Left renal cortex interstitium (tissue), 4 donors: Measurements from ENCODE around the gene EYA3. TPM values are rescaled to one million over a fixed set of nuclear protein-coding genes. Genes with fewer than 3 reads are reported as not detected.

ENCODE experiments used
- DNase-seq, 4 donors: peaks; one replicate each; pipeline ENCODE4 v3.0.0-alpha.2; 2013; ENCODE audit warnings: low read depth in 4 of 4, low spot score in 2 of 4, missing footprints in 1 of 4
- polyA plus RNA-seq, 4 donors: library from polyadenylated mRNA; unstranded; fragments of 120-200 nt; gene quantifications; one replicate each; pipeline ENCODE4 v1.2.1, GENCODE V29; 2013; ENCODE audit not compliant: insufficient read length in 4 of 4

EYA3 gene, protein sequence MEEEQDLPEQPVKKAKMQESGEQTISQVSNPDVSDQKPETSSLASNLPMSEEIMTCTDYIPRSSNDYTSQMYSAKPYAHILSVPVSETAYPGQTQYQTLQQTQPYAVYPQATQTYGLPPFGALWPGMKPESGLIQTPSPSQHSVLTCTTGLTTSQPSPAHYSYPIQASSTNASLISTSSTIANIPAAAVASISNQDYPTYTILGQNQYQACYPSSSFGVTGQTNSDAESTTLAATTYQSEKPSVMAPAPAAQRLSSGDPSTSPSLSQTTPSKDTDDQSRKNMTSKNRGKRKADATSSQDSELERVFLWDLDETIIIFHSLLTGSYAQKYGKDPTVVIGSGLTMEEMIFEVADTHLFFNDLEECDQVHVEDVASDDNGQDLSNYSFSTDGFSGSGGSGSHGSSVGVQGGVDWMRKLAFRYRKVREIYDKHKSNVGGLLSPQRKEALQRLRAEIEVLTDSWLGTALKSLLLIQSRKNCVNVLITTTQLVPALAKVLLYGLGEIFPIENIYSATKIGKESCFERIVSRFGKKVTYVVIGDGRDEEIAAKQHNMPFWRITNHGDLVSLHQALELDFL
- 10 to 100 TPM; 47.4 to 59.6 (median 55.5) TPM for polyA plus RNA-seq

DNA sequence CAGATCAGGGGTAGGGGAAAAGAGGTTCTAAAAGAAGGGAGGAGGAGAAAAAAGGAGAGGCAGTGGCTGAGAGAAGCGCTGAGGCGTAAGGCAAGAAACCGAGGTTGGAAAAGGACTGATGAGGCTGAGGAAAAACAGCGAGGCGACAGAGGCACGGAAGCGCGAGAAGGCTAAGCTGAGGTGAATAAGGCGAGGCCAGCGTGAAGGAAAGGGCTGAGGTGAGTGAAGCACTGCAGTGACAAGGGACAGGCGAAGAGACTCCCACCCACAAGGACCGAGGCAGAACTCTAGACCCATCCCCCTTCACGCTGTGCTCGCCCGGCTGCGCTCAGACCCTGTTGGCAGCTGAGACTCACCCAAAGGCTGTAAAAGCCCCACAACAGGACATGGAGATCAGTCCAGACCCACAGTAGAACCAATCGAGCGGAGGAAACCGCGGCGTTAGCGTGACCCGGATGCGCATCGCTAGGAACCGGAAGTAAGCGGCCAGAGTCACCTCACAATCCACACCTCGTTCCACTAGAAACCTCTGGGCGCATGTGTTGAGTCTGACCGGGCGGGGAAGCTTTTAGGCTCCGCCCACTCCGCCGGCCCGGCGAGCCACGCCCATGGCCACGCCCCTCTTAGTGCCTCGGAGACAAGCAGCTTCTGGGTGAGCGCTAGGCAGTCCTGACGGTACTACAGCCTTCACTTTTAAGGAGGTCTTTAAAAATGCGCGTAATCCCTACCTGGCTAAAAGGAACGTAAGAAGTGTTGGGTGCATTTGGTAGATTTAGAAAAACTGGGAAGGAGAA, at the start of gene EYA3:
Gene EYA3, minus strand, starts transcription at position 443 of the 794 bp plus-strand sequence. CDS start 30,584 bp downstream, outside the sequence.
- DNase-seq = peak; percentile 92 to 96 (median 96)

DNA sequence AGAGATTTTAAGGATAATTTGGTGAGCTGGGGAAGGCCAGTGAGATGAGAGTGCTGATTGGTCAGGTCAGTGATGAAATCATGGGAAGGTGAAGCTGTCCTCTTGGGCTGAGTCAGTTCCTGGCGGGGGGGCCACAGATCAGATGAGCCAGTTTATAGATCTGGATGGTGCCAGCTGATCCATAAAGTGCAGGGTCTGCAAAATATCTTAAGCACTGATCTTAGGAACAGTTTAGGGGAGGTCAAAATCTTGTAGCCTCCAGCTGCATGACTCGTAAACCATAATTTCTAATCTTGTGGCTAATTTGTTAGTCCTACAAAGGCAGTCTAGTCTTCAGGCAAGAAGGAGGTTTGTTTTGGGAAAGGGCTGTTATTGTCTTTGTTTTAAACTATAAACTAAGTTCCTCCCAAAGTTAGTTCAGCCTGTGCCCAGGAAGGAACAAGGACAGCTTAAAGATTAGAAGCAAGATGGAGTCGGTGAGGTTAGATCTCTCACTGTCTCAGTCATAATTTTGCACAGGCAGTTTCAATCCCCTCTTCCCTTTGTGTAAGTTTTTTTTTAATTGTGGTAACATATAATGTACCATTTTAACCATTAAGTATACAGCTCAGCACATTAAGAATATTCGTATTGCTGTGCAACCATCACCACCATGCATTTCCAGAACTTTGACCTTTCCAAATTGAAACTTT, 48.7 kb upstream of the EYA3 start:
- DNase-seq = no peak

DNA sequence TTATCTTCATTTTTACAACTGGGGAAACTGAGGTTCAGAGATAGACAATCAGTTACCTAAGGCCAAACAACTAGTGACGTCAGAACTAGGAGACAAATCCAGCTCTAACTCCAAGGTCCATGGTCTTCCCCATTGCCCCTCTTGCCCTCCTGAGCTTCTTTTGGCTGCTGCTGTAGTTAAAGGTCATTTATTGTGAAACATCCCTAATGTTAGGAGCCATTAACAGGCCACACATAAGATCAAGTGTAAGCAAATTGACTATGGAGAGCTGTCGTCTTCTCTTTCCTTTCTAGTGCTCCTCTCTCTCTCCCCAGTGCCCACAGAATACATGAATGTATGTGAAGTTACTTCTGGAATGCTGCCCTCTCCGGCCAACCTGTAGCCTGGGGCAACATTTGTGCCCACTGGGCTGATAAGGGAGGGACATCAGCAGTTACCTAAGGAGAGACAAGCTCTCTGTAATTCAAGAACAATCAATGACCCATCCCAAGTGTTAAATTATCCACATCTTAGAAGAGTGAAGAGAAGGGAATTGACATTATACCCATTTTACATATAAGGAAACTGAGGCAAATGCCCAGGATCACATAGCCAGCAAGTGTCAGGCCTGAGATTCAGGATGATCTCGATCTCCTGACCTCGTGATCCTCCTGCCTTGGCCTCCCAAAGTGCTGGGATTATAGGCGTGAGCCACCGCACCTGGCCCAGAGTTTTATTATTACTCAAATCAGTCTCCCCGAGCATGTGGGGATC, 47.9 kb upstream of the EYA3 start:
- DNase-seq = no peak

DNA sequence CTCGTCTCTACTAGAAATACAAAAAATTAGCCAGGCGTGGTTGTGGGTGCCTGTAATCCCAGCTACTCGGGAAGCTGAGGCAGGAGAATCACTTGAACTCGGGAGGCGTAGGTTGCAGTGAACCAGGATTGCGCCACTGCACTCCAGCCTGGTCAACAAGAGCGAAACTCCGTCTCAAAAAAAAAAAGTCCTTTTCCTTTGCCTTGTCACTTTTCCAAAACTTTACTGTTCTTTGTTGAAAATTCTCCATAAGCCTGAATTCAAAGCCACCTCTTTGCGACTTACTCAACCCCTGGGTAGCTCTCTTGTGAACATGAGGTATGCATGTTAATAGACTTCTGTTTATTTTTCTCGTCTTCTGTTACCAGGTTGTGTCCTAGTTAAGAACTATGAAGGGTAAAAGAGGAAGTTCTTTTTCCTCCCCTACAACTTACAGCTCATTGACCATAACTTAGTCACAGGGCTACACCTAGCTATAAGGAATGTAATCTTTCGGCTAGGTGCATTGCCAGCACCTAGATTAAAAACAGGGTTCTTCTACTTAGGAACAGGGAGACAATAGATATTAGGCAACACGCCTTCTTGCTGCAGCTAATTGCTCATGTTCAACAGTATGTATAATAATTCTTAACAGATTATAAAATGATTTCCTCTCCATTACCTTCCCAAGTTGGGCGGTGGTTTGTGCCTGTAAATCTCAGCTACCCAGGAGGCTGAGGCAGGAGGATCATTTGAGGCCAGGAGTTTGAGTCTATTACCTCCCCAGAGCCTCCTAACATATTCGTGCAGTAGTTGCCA, 47.2 kb upstream of the EYA3 start:
- DNase-seq = peak in 2 of 4 donors; percentile 6 to 25

DNA sequence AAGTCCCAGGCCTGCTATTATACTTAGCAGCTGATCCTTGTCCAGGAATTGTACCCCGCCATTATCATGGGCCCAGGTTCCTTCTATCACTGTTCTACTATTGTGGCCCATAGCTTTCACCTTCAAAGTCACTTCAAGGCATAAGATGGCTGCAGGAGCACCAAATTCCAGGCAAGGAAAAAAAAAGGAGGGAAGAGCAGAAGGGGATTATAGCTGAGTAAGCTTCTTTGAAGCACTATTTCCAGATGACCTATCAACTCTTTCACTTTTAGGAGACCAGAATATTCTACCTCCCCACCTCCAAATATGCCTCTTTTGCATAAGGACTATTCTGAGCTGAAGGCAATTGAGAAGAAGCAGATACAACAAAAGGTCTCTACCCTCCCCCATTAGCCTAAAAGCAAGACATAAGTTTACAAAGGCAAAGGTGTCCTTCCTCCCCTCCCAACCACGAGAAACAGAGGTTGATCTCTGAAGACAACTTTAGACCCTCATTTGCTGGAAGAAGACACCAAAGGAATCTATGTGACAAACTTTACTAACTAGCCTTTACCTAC, 46.3 kb upstream of the EYA3 start:
- DNase-seq = no peak

DNA sequence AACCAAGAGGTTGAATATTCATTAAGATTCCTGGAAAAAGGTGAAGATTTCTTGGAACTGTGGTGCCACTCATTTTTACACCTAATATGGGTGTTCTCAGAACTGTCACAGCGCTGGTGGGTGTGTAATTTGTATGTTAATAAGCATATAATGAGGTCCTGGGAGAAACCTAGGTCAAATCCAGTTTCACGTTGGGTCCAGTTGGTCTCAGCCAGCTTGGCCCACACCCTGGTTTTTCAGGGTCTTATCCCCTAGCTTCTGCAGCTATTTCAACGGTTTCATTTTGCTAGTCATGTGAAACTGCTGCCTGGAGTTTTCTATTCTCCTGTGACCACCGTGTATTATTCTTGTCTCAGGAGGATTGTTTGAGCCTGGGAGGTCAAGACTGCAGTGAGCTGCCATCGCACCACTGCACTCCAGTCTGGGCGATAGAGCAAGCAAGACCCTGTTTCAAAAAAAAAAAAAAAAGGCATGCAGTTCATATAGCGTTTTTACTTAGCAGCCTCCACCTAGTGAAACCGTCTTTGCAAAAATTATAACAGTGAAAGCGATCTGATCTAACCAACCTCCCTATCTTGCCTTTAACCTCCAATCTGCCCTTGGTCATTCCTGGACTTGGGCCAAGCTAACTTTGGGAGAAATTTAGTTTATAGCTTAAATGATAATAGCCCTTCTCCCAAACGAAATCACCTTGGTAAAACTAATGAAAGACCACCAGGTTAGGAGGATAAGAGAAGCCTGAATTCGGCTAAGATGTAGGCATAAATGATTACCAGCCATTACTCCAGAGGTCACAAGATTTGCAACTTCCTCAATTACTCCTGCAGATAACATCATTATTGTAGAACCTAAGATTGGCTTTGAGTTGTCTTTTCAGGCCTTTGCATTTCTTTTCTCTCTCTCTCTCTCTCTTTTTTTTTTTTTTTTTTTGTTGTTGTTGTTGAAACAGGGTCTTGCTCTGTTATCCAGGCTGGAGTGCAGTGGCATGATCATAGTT, 44.1 kb upstream of the EYA3 start:
- DNase-seq = peak in 2 of 4 donors; percentile 9 to 20

DNA sequence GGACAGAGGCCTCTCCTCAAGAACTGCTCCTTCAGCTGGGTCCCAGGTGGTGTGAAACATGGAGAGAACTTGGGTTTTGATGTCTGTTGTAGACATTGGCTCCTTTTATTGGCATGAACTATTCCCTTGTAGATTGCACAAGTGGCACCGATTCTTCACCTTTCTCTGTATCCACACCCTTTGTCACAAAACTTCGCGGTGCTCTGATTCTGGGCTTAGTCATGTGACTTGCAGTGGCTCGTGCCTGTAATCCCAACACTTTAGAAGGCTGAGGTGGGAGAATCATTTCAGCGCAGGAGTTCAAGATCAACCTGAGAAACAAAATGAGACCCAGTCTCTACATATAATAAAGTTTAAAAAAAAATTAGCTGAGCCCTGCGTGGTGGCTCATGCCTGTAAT, 42.5 kb upstream of the EYA3 start:
- DNase-seq = no peak

DNA sequence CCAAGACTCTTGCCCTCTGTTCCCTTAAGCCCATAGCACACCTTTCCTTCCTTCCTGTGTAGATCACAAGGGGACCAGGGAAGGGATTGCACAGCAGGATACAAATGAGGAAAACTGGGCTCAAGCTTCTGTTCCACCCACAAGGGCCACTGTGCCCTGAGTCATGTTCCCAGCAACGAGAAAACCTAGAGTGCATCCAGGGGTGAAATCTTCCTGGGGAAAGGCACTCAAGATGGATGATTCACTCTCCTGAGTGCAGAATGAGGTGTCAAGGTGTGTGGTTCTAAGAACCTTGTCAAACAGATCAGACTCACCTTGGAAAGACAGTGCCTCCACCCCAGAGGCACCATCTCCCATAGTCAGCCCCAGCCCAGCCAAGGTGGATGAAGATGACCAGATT, 40.7 kb upstream of the EYA3 start:
- no peak for DNase-seq

DNA sequence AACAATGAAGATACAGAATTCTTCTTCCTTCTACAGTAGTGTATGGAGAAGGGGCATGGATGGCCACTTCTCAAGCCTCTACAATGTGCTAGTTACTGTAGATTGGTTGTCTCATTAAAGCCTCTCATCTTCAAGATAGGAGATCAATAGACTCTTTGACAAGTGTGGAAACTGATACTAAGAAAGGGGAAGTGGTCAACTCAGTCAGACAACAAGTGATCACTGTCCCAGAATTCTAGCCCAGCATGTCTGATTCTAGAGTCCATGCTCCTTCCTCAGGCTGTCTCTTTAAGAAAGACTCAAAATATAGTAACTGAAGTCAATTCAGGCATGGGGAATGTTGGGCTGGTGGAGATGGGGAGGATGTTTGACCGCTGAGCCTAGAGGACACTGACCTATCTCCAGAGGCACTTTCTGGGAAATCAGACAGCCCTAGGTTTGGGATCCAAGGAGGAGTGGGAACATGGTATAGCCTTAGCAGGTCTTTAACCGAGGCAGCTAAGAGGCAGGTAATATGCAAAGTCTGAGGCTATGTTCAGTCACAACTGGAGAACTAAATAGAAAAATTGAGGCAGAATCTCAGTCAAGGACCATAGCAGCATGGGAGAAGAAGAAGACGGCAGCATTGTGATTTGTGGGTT, 39.3 kb upstream of the EYA3 start:
- DNase-seq = no peak

DNA sequence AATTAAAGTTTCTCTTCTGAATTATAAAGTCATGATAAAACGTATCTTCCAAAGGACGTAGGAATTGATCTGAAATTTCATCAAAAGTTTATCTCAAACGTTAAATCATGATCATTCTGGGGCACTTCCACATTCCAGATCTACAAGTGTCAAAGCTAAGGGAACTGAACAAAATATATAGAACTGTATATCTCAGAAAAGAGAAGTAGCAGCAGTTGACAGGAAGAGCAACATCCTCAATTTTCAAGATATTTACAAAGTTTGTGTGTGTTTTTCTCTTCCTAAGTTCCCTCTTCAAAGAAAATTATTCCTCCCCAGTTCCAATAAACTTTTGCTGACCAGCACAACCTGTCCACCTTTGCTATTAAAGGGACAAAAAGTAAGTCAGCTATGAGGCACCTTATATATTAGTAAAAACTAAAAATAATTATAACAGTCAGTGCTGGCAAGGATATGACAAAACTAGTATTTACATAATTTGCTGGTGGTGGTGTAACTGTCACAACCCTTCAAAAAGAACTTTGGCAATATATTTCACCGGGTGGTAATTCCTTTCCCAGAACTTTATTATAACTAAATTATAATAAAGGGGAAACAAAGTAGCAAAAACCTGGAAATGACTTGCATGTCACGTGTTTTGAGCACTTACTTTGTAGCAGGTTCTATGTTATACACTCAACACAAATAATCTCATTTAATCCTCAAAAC, 38.5 kb upstream of the EYA3 start:
- DNase-seq = no peak

DNA sequence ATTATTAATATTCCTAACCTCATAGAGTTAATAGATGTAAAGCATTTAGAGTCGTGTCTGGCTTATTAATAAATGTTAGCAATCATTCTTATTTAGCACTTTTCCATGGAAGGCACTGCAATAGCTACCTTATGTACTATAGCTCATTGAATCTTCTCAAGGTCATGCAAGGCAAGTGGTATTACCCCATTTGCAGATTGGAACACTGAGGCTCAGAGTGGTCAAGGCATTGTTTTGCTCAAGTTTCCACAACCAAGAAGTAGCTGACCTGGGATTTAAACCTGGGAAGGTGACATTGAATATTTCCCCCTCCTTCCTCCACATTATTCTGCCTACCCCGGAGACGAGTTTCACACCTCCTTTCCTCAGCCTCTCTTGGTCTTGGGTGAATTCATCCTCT, 37.8 kb upstream of the EYA3 start:
- DNase-seq = no peak

DNA sequence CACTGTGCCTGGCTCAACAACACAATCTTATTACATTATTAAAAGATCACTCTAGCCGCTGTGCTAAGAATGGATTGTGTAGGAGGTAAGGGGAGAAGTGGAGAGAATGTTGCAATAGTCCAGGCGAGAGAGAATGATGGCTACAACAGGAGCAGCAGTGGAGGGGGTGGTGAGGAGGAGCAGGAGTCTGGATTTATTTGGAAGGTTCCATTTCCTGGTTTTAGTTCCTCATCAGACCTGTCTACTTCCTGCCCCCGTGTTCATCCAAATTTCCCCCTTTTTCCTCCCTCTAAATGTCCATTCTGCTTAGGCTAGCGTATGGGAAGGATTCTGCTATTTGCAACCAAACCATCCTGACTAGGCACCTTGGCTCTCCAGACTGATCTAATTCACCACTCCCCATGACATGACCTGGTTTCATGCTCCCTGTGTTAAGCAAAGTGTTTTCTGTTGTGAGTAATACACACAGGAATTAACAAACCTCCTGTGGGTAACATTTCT, 35.1 kb upstream of the EYA3 start:
- DNase-seq = no peak

DNA sequence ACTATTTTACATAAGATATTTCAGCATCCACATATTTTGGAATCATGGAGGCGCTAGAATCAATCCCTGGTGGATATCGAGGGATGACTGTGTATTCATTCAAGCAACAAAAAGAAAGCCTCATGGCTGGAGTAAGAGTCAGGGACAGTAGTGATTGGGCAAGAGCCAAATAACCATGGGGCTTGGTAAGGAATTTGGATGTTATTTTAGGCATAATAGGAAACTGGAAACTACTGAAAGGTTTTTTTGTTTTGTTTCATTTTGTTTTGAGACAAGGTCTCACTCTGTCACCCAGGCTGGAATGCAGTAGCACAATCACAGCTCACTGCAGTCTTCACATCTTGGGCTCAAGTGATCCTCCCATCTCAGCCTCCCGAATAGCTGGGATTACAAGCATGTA, 33.8 kb upstream of the EYA3 start:
- DNase-seq = no peak

DNA sequence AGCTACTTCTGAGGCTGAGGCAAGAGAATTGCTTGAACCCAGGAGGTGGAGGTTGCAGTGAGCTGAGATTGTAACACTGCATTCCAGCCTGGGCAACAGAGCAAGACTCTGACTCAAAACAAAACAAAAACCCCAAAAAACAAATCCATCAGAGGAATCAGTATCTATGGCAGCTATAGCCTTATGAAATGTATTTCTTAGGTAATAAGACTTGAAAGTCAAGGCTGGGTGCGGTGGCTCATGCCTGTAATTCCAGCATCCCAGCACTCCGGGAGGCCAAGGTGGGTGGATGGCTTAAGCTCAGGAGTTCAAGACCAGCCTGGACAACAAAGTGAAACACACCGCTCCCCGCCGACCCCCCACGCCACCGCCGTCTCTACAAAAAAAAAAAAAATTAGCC, 31.1 kb upstream of the EYA3 start:
- DNase-seq = no peak

DNA sequence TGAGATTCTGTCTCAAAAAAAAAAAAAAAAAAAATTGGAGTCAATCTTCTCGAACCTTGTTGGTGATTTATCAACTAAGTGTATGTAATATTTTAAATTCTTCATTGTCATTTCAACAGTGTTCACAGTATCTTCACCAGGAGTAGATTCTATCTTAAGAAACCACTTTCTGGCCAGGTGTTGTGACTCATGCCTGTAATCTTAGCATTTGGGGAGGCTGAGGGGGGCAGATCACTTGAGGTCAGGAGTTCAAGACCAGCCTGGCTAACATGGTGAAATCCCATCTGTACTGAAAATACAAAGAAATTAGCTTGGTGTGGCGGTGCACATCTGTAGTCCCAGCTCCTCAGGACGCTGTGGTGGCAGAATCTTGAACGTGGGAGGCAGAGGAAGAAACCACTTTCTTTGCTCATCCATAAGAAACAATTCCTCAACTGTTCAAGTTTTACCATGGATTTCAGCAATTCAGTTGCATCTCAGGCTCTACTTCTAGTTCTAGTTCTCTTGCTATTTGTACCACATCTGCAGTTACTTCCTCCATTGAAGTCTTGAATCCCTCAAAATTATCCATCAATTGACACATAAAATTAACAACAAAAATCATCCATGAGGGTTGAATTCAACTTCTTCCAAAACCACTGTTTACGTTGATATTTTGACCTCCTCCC, 30.4 kb upstream of the EYA3 start:
- no peak for DNase-seq

DNA sequence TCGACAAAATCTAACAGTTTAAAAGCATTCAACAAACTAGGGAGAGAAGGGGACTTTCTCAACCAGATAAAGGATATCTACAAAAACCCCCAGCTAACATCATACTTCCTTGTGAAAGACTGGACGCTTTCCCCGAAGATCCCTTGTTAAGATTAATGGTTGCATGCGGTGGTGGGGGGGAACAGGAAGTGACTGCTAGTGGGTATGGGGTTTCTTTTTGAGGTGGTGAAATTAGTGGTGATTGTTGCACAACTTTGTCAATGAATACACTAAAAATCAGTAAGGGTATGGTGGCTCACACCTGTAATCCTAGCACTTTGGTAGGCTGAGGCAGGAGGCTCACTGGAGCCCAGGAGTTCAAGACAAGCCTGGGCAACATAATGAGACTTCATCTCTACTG, 26.9 kb upstream of the EYA3 start:
- DNase-seq = no peak
